ENCODE measurements around the gene CDH23. TPM values are rescaled to one million over a fixed set of nuclear protein-coding genes. Genes with fewer than 3 reads are reported as not detected.
A peak's percentile ranks its signal among the peaks of the same experiment; 100 is the strongest.

CDH23 gene
- total RNA-seq, 1 experiment from 2014 or later, result 2.9 TPM

- Mint-ChIP-seq H3K4me3 (no peak overlapping the region), H3K9me3 (no peaks in the 10 kb centered on the region), H3K36me3 (no peaks in the 10 kb centered on the region), H3K4me1 (peaks cover 10% of the 10 kb centered on the region), H3K27me3 (ENCODE audit: low read depth) (peaks cover 3% of the 10 kb centered on the region; the same call in 1 of the 2 replicates), H3K27ac (peak overlapping the region; percentile 18)
- CTCF ChIA-PET, result interaction anchor here (0.9 to 2.0 kb wide), 7 partner anchors 10 to 77 kb away, joined by 3 to 7 read pairs (median 4); no protein-coding TSS in a partner anchor
- ATAC-seq, result no peak; the same call in 1 of the 2 replicates
- POLR2A ChIA-PET, result interaction anchor here (0.9 kb wide), 1 partner anchor 28 kb away, joined by 3 read pairs; no protein-coding TSS in a partner anchor
- DNase-seq (ENCODE audit: low spot score), result no peak
- TF ChIP-seq HMGA2 (CRISPR knock-in tag; IDR thresholded peaks at IDR 0.05) (no peak), ZNF423 (CRISPR knock-in tag; IDR thresholded peaks at IDR 0.05) (no peak), ZNF138 (CRISPR knock-in tag; conservative IDR thresholded peaks at IDR 0.05) (no peak), RELA (CRISPR knock-in tag; IDR thresholded peaks at IDR 0.05; ENCODE audit: borderline replicate concordance) (no peak), ELF4 (CRISPR knock-in tag; IDR thresholded peaks at IDR 0.05; ENCODE audit: low read depth) (no peak), SMAD4 (CRISPR knock-in tag; IDR thresholded peaks at IDR 0.05) (no peak), ZNF232 (CRISPR knock-in tag; IDR thresholded peaks at IDR 0.05) (no peak), TEAD1 (CRISPR knock-in tag; IDR thresholded peaks at IDR 0.05) (no peak), KAT7 (CRISPR knock-in tag; IDR thresholded peaks at IDR 0.05; ENCODE audit: borderline replicate concordance) (no peak), CREM (CRISPR knock-in tag; IDR thresholded peaks at IDR 0.05) (no peak), OVOL2 (CRISPR knock-in tag; IDR thresholded peaks at IDR 0.05; ENCODE audit: borderline replicate concordance) (no peak), SMAD3 (CRISPR knock-in tag; IDR thresholded peaks at IDR 0.05; ENCODE audit: borderline replicate concordance) (no peak), ATF3 (CRISPR knock-in tag; conservative IDR thresholded peaks at IDR 0.05) (no peak), NR1H2 (CRISPR knock-in tag; IDR thresholded peaks at IDR 0.05) (no peak), SP1 (CRISPR knock-in tag; conservative IDR thresholded peaks at IDR 0.05) (no peak), PRDM15 (CRISPR knock-in tag; IDR thresholded peaks at IDR 0.05) (no peak), E2F4 (CRISPR knock-in tag; IDR thresholded peaks at IDR 0.05; ENCODE audit: borderline replicate concordance, low read depth) (no peak), ZNF317 (CRISPR knock-in tag; IDR thresholded peaks at IDR 0.05; ENCODE audit: borderline replicate concordance, low read depth) (no peak)
Measured at GRCh38 chr10:71736570-71736952, 339.8 kb downstream of the CDH23 start.

- Mint-ChIP-seq H3K9me3 (peaks cover 2% of the 10 kb centered on the region; the same call in 1 of the 2 replicates), H3K27me3 (ENCODE audit: low read depth) (peaks cover 3% of the 10 kb centered on the region; the same call in 1 of the 2 replicates), H3K36me3 (no peaks in the 10 kb centered on the region), H3K4me3 (no peak overlapping the region), H3K27ac (peak overlapping the region; percentile 18; the same call in 1 of the 2 replicates), H3K4me1 (peaks cover 10% of the 10 kb centered on the region)
- ChIA-PET POLR2A (interaction anchor here (0.9 kb wide), 1 partner anchor 27 kb away, joined by 3 read pairs; no protein-coding TSS in a partner anchor), CTCF (interaction anchor here (1.2 to 2.0 kb wide), 3 partner anchors 10 to 39 kb away, joined by 3 to 5 read pairs (median 4); no protein-coding TSS in a partner anchor)
- ATAC-seq (no peak), DNase-seq (ENCODE audit: low spot score) (no peak)
- TF ChIP-seq TEAD1 (CRISPR knock-in tag; IDR thresholded peaks at IDR 0.05) (no peak), ATF1 (CRISPR knock-in tag; IDR thresholded peaks at IDR 0.05) (no peak), GTF2I (CRISPR knock-in tag; conservative IDR thresholded peaks at IDR 0.05) (0 out of 2 replicates have a peak, but pooled peaks have one; percentile 25)
Measured at GRCh38 chr10:71737001-71737833, 340.5 kb downstream of the CDH23 start.

Data from WTC11 (cell line).